H1 (cell line): ENCODE data around the gene ZNF446. TPM values are rescaled to one million over a fixed set of nuclear protein-coding genes. Genes with fewer than 3 reads are reported as not detected.

Experiments
- CHD7 ChIP-seq: fragments of 300-600 bp; sonication (generic); IDR thresholded peaks from 2 replicates; pipeline ENCODE4 v1.7.1; 2012; ENCODE audit warnings: low read length, moderate library complexity, mild to moderate bottlenecking, inconsistent platforms; ENCODE audit not compliant: insufficient replicate concordance
- RNF2 ChIP-seq: fragments of 200-900, 300-1000 bp; sonication (generic); IDR thresholded peaks from 2 replicates; pipeline ENCODE4 v1.7.1; 2016; ENCODE audit warnings: borderline replicate concordance, low read depth, mild to moderate bottlenecking, antibody characterized with exemption, low read length; ENCODE audit not compliant: poor library complexity, severe bottlenecking; ENCODE audit errors: missing control alignments
- SIN3A ChIP-seq, 2 experiments: IDR thresholded peaks in 1 of 2; conservative IDR thresholded peaks in 1 of 2; 2 replicates each; pipeline ENCODE4 v1.6.1; 2011 to 2012; ENCODE audit warnings: low read length in 2 of 2, improper control_type of control experiment in 1 of 2, low read depth in 1 of 2, mild to moderate bottlenecking in 1 of 2
- SIX5 ChIP-seq: IDR thresholded peaks from 2 replicates; pipeline ENCODE4 v1.6.1; 2011; ENCODE audit warnings: mild to moderate bottlenecking, low read depth, low read length
- TBP ChIP-seq: IDR thresholded peaks from 2 replicates; pipeline ENCODE4 v1.6.1; 2011; ENCODE audit warnings: low read depth, low read length, improper control_type of control experiment
- polyA plus RNA-seq, 7 experiments: library from polyadenylated mRNA; depleted of rRNA in 3 of 7; stranded (reverse) in 5 of 7; unstranded in 2 of 7; fragments of >200 nt in 5 of 7; fragments of 200-250 nt in 2 of 7; gene quantifications; 1 replicate in 5 of 7; 2 replicates in 1 of 7; 4 replicates in 1 of 7; pipeline versions ENCODE4 v1.2.1 to v1.2.3, GENCODE V29; 2011 to 2013; ENCODE audit warnings: missing spikeins in 2 of 7, mixed read lengths in 2 of 7
- total RNA-seq: library from RNA; stranded (reverse); fragmentation: NEBNext Ultra II Directional; extraction: Animal tissue kit (Norgen Biotek cat#: 25700); gene quantifications from 2 replicates; pipeline ENCODE4 v1.2.1, GENCODE V29; 2021

ZNF446 gene
- total and polyA plus RNA-seq, 2 of the 8 experiments (the other 6 are each of a cell fraction or from before 2014, with no cell fraction given), result 4.1 to 5.5 TPM

GRCh38 chr19:58451358-58452101 is 24.6 kb upstream of the ZNF446 start, which contains the start of gene ZNF324B (continued):
- no peak for TF ChIP-seq CHD7
- peak; percentile 86 to 96; a peak in 3 of 4 replicates for TF ChIP-seq SIN3A (conservative IDR thresholded peaks at IDR 0.05 in 1 of 2, IDR thresholded peaks at IDR 0.05 in 1 of 2; ENCODE audit: low read depth in 1 of 2, low read length in 2 of 2)
- peak; percentile 13; the same call in 1 of the 2 replicates for TF ChIP-seq TBP
- TF ChIP-seq SIX5, result peak; percentile 75
- no peak for TF ChIP-seq RNF2
